GM18951 (cell line): ENCODE measurements around the gene PLPPR5.

Source experiments
- POLR2A ChIP-seq: IDR thresholded peaks from 4 replicates; pipeline ENCODE4 v1.6.1; 2011; ENCODE audit warnings: mild to moderate bottlenecking; ENCODE audit not compliant: insufficient read length, insufficient read depth; ENCODE audit errors: extremely low read depth
- in situ Hi-C: fragments of 300-500 bp; cut with MboI; formaldehyde crosslinking; loops from one replicate; pipeline ENCODE4 v1.12.0; 2022; ENCODE audit warnings: low sequenced_read_pairs, mixed read lengths, inconsistent platforms; ENCODE audit not compliant: unreplicated experiment

The PLPPR5 gene

DNA sequence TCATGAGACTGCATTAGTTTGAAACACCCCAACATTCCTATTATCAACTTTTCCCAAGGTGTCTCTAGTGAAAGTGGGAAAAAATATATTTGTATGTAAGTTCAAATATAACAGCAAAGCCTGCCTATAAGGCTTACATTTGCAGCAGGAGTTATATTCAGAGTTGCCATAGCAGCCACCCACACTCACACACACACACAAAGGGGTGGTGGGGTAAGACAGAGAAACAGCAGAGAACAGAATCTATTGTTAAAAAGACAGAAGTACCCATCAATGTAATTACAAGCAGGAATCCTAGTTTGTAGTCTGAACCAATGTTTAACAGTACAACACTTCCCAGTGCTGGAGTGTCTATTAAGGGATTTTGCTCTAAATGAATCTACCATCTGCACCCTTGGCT is 55.0 kb downstream of the PLPPR5 start:
- TF ChIP-seq POLR2A: no peak
- in situ Hi-C loops: no loop called here

DNA sequence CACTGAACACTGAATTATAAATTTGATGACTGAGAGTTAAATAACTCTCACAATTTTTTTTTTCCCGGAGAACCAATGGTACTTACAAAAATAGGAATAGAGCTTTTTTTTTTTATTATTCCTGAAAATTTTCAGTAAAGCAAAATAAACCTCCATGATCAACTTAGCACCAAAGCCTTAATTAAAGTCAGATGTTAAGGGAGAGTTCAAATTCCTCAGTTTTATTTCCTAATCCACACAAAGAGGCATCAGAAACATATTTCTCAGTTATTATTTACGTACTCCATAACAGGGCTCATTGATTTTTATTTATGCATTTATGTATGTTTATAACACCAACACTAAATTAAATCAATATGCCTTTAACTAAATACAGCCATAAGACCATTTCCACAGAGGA is 55.5 kb downstream of the PLPPR5 start:
- no peak for TF ChIP-seq POLR2A
- in situ Hi-C loops: no loop called here

- in situ Hi-C loops: no loop called here
- no peak for TF ChIP-seq POLR2A
Measured at GRCh38 chr1:98947071-98947470, 57.6 kb downstream of the PLPPR5 start.

- TF ChIP-seq POLR2A: no peak
- in situ Hi-C loops: no loop called here
Measured at GRCh38 chr1:98940722-98941079, 64.0 kb downstream of the PLPPR5 start.

GRCh38 chr1:98940069-98940721 is 64.5 kb downstream of the PLPPR5 start:
- in situ Hi-C loops: no loop called here
- no peak for TF ChIP-seq POLR2A

- in situ Hi-C loops: no loop called here
- TF ChIP-seq POLR2A: no peak
Measured at GRCh38 chr1:98939471-98939870, 65.2 kb downstream of the PLPPR5 start.

- in situ Hi-C loops: no loop called here
- TF ChIP-seq POLR2A: no peak
Measured at GRCh38 chr1:98937347-98937746, 67.3 kb downstream of the PLPPR5 start.

DNA sequence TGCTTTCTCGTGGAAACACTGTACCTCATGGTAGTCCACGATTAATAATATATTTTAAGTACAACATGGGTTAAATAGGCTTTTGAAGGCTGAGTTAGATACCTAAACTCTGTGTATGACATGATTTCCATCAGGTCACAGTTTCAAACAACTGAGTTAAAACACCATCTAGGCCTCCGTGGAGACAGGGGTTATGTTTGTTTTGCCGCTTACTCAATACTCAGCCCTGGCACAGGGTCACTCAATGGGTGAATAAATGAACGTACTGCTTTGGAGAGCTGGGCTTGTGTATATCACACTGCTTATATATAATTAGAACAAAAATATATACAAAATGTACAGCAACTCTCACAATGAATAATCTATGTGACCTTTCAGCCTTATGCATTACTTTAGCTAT is 72.5 kb downstream of the PLPPR5 start:
- in situ Hi-C loops: no loop called here
- TF ChIP-seq POLR2A: no peak

- TF ChIP-seq POLR2A: no peak
Measured at GRCh38 chr1:98931128-98931835, 73.4 kb downstream of the PLPPR5 start.

GRCh38 chr1:98929437-98929836 is 75.2 kb downstream of the PLPPR5 start:
- in situ Hi-C loops: no loop called here

More at GRCh38 chr1:98931128-98931835, 73.4 kb downstream of the PLPPR5 start:
- in situ Hi-C loops: no loop called here

DNA sequence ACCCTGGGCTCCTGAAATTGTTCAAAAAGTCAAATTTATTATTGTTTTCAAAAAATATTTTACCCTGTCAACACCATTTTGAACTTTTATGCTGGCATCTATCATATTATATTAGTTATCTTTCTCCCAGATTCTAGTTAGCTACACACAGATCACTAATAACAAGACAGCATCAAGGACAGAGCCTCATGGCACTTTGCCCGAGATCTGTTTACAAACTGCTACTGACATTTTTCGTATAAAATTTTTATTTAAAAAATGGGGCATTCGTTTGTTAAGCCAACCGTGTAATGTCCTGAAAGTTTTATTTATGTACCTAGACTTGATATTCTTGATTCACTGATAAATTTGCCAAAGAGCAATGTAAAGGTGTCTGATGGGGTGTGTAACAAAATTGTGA is 78.1 kb downstream of the PLPPR5 start:
- in situ Hi-C loops: no loop called here

More at GRCh38 chr1:98929437-98929836, 75.2 kb downstream of the PLPPR5 start:
- no peak for TF ChIP-seq POLR2A

GRCh38 chr1:98924977-98925376 is 79.7 kb downstream of the PLPPR5 start:
- in situ Hi-C loops: no loop called here
- TF ChIP-seq POLR2A: no peak

More for the DNA sequence above, 78.1 kb downstream of the PLPPR5 start:
- no peak for TF ChIP-seq POLR2A

DNA sequence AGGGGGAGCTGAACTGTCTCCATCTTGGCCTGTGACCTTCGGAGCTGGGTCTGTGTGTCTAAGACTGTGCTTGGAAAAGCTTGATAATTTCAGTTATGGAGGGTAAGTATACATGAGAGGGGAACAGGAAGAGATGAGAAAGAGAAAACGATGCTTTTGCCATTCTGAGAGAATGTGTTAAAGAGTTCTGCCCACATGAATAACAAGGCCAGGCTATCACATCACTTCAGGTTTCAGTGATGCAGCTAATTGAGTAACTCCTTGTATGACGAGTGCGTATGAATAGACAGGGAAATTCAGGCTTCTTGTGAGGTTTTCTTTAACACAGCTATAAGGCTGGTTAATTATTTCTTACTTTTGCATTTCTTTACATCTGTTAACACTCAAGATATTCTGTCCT is 81.0 kb downstream of the PLPPR5 start:
- no peak for TF ChIP-seq POLR2A
- in situ Hi-C loops: no loop called here

DNA sequence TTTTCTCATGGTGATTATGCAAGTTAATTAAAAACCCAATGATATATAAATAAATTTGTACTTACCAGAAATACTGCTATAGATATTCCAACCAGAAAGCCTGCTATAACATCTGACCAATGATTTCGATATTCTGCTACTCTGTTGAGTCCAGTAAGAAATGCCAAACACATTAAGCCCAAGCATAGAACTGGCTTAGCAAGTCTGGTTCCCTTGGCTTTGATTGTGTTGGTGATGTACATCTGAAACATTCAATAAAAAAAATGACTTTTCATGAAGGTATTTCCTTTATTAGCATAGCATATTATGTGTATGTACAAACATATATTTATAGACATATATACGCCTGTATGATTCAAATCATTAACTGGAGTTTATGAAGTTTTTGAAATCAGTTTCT is 82.8 kb downstream of the PLPPR5 start:
- in situ Hi-C loops: no loop called here
- TF ChIP-seq POLR2A: no peak
